HepG2 (cell line): ENCODE data around the gene ELAVL3. TPM values are rescaled to one million over a fixed set of nuclear protein-coding genes. Genes with fewer than 3 reads are reported as not detected.

Source experiments
- GABPB1 ChIP-seq: IDR thresholded peaks from 2 replicates; pipeline ENCODE4 v1.6.1; 2016; ENCODE audit warnings: mild to moderate bottlenecking, missing genetic modification reagents, moderate library complexity, missing compliant biosample characterization
- ISX ChIP-seq: sonication (generic); formaldehyde crosslinking; conservative IDR thresholded peaks from 2 replicates; pipeline ENCODE4 v1.5.0; 2020; ENCODE audit warnings: missing genetic modification reagents
- MAZ ChIP-seq, 2 experiments: sonication (generic) in 1 of 2; formaldehyde crosslinking in 1 of 2; IDR thresholded peaks; 2 replicates each; pipeline versions ENCODE4 v1.5.0 to v1.6.1; 2012 to 2020; ENCODE audit warnings: low read depth in 2 of 2, mild to moderate bottlenecking in 2 of 2, borderline replicate concordance in 1 of 2, improper control_type of control experiment in 1 of 2, low read length in 1 of 2, missing genetic modification reagents in 1 of 2, moderate library complexity in 1 of 2
- THAP11 ChIP-seq: IDR thresholded peaks from 2 replicates; pipeline ENCODE4 v1.6.1; 2016; ENCODE audit warnings: missing biosample characterization, missing genetic modification reagents
- ZNF274 ChIP-seq: sonication (generic); formaldehyde crosslinking; IDR thresholded peaks from 2 replicates; pipeline ENCODE4 v1.5.1; 2020; ENCODE audit warnings: mild to moderate bottlenecking, missing genetic modification reagents
- polyA plus RNA-seq, 8 experiments: library from polyadenylated mRNA; depleted of rRNA in 3 of 8; stranded (reverse) in 7 of 8; unstranded in 1 of 8; fragments of >200 nt; fragmentation: Illumina TruSeq in 4 of 8; extraction: Trizol in 4 of 8; gene quantifications; 2 replicates each; pipeline versions ENCODE4 v1.2.1 to v1.2.3, GENCODE V29; 2011 to 2016; ENCODE audit warnings: low read depth in 4 of 8, missing spikeins in 1 of 8, mixed read lengths in 1 of 8; ENCODE audit not compliant: insufficient read depth in 1 of 8
- total RNA-seq, 5 experiments: library from RNA; depleted of rRNA; stranded (reverse); fragments of >200 nt; fragmentation: Illumina TruSeq; extraction: Trizol; gene quantifications; 2 replicates each; pipeline ENCODE4 v1.2.3, GENCODE V29; 2016; ENCODE audit warnings: low read depth in 1 of 5
- TF ChIP-seq, protein P1 (sequence below): IDR thresholded peaks from 2 replicates; pipeline ENCODE4 v1.6.1; 2016; ENCODE audit warnings: missing compliant biosample characterization, missing genetic modification reagents, borderline replicate concordance
- TF ChIP-seq, protein P2 (sequence below): sonication (generic); formaldehyde crosslinking; IDR thresholded peaks from 2 replicates; pipeline ENCODE4 v1.4.0; 2020; ENCODE audit warnings: missing genetic modification reagents

Gene ELAVL3
- total and polyA plus RNA-seq, 2 of the 13 experiments (the other 11 are each of a cell fraction or from before 2014, with no cell fraction given) = 0.03 TPM; not detected in 1

DNA sequence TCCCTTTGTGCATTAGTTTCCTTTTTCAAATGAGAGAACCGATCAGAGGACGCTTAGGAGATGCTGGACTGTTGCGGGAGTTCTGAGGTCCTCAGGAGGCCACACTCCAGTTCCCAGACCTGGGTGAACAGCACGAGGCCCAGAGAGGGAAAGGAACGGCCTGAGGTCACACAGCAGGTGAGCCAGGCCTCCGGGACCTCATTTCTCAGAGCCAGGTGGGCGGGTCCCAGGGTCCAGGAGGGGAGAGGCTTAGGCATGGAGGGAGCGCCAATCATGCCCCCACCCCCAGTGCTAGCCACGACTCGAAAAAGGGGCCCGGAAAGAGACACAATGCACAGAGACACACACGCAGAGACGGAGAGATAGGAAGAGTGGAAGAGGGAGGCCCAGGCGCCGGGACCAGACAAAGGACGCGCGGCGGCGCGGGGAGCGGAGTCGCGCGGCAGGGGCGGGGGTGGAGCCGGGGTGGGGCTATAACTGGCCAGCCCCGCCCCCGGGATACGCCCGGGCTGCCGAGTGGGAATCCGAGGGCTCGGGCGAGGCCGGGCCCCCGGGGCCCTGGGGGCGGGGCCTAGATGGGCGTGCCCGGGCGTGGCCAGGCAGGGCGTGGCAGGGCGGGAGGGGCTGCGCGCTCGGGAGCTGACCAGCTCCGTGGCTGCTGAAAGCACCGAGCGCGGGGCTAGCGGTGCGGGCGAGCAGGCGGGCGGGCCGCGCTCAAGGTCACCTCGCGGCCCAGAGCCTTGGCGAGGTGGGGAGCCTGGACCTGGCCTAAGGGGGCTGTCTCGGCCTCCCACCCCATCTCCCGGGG, 1.6 kb downstream of the ELAVL3 start (continued):
- peak; percentile 38; the same call in 1 of the 2 replicates for TF ChIP-seq GABPB1
- TF ChIP-seq MAZ (IDR thresholded peaks at IDR 0.05; ENCODE audit: borderline replicate concordance, low read depth, low read length) = peak; percentile 50; the same call in 1 of the 2 replicates
- peak; percentile 54; the same call in 1 of the 2 replicates for TF ChIP-seq MAZ (CRISPR knock-in tag; IDR thresholded peaks at IDR 0.05; ENCODE audit: low read depth)
- peak; percentile 43; the same call in 1 of the 2 replicates for TF ChIP-seq THAP11 (CRISPR knock-in tag)
- TF ChIP-seq, protein P1, sequence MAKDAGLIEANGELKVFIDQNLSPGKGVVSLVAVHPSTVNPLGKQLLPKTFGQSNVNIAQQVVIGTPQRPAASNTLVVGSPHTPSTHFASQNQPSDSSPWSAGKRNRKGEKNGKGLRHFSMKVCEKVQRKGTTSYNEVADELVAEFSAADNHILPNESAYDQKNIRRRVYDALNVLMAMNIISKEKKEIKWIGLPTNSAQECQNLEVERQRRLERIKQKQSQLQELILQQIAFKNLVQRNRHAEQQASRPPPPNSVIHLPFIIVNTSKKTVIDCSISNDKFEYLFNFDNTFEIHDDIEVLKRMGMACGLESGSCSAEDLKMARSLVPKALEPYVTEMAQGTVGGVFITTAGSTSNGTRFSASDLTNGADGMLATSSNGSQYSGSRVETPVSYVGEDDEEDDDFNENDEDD = no peak
- TF ChIP-seq ZNF274 (CRISPR knock-in tag) = no peak
- TF ChIP-seq ISX (CRISPR knock-in tag) = no peak
- TF ChIP-seq, protein P2, sequence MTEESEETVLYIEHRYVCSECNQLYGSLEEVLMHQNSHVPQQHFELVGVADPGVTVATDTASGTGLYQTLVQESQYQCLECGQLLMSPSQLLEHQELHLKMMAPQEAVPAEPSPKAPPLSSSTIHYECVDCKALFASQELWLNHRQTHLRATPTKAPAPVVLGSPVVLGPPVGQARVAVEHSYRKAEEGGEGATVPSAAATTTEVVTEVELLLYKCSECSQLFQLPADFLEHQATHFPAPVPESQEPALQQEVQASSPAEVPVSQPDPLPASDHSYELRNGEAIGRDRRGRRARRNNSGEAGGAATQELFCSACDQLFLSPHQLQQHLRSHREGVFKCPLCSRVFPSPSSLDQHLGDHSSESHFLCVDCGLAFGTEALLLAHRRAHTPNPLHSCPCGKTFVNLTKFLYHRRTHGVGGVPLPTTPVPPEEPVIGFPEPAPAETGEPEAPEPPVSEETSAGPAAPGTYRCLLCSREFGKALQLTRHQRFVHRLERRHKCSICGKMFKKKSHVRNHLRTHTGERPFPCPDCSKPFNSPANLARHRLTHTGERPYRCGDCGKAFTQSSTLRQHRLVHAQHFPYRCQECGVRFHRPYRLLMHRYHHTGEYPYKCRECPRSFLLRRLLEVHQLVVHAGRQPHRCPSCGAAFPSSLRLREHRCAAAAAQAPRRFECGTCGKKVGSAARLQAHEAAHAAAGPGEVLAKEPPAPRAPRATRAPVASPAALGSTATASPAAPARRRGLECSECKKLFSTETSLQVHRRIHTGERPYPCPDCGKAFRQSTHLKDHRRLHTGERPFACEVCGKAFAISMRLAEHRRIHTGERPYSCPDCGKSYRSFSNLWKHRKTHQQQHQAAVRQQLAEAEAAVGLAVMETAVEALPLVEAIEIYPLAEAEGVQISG (CRISPR knock-in tag) = 0 out of 2 replicates have a peak, but pooled peaks have one; percentile 24
- TF ChIP-seq, all 625 proteins: peak for 32
